Mesothelial cell of epicardium (in vitro differentiated cells): ENCODE results near the gene NUBPL. TPM values are rescaled to one million over a fixed set of nuclear protein-coding genes. Genes with fewer than 3 reads are reported as not detected.

Experiments used
- DNase-seq, 2 experiments: peaks; one replicate each; pipeline ENCODE4 v3.0.0; 2021; ENCODE audit warnings: low spot score in 2 of 2; ENCODE audit not compliant: unreplicated experiment in 2 of 2
- H3K27ac Mint-ChIP-seq: 2 replicates; pipeline ENCODE4 v1.8.0; 2021; ENCODE audit warnings: mixed read lengths
- H3K27me3 Mint-ChIP-seq: 2 replicates; pipeline ENCODE4 v1.8.0; 2021; ENCODE audit warnings: low read depth, mixed read lengths
- H3K36me3 Mint-ChIP-seq: 2 replicates; pipeline ENCODE4 v1.8.0; 2021; ENCODE audit warnings: mixed read lengths
- H3K4me1 Mint-ChIP-seq: 2 replicates; pipeline ENCODE4 v1.8.0; 2021; ENCODE audit warnings: mixed read lengths
- H3K4me3 Mint-ChIP-seq: 2 replicates; pipeline ENCODE4 v1.8.0; 2021; ENCODE audit warnings: mild to moderate bottlenecking, moderate library complexity, mixed read lengths
- H3K9me3 Mint-ChIP-seq: 2 replicates; pipeline ENCODE4 v1.8.0; 2021; ENCODE audit warnings: mixed read lengths
- total RNA-seq: library from RNA; stranded (reverse); gene quantifications from 3 replicates; pipeline ENCODE4 v1.2.1, GENCODE V29; 2021
- TF ChIP-seq, protein P1 (sequence below): fragments of 200-600 bp; sonication (generic); IDR thresholded peaks from one replicate; pipeline ENCODE4 v1.5.0; 2021; ENCODE audit warnings: antibody characterized with exemption; ENCODE audit not compliant: unreplicated experiment

The NUBPL gene
- total RNA-seq, 1 donor from 2014 or later: 19.7 TPM

DNA sequence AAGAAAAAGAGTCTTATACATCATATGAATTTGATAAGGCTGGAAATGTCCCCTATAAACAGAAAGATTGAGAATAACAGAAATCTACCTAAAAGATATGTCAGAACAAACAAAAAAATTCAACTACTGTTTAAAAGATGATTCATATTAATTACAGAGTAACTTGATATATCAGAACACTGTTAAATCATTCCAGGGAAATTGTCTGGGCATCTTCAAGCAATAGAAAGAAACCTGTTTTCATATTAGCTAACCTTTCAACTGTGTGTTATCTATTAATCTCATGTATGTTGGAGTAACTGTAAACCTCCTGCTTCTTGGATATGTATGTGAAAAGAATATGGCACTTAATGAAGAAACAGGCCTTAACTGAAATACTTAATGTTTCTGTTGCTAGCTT is 96.7 kb downstream of the NUBPL start:
- TF ChIP-seq, protein P1, sequence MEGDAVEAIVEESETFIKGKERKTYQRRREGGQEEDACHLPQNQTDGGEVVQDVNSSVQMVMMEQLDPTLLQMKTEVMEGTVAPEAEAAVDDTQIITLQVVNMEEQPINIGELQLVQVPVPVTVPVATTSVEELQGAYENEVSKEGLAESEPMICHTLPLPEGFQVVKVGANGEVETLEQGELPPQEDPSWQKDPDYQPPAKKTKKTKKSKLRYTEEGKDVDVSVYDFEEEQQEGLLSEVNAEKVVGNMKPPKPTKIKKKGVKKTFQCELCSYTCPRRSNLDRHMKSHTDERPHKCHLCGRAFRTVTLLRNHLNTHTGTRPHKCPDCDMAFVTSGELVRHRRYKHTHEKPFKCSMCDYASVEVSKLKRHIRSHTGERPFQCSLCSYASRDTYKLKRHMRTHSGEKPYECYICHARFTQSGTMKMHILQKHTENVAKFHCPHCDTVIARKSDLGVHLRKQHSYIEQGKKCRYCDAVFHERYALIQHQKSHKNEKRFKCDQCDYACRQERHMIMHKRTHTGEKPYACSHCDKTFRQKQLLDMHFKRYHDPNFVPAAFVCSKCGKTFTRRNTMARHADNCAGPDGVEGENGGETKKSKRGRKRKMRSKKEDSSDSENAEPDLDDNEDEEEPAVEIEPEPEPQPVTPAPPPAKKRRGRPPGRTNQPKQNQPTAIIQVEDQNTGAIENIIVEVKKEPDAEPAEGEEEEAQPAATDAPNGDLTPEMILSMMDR: no peak
- Mint-ChIP-seq H3K27ac (peak overlapping the region; percentile 68), H3K27me3 (no peaks in the 10 kb centered on the region), H3K4me1 (peaks cover 9% of the 10 kb centered on the region), H3K4me3 (no peak overlapping the region), H3K36me3 (peaks cover 33% of the 10 kb centered on the region), H3K9me3 (peaks cover 28% of the 10 kb centered on the region)
- no peak for DNase-seq

DNA sequence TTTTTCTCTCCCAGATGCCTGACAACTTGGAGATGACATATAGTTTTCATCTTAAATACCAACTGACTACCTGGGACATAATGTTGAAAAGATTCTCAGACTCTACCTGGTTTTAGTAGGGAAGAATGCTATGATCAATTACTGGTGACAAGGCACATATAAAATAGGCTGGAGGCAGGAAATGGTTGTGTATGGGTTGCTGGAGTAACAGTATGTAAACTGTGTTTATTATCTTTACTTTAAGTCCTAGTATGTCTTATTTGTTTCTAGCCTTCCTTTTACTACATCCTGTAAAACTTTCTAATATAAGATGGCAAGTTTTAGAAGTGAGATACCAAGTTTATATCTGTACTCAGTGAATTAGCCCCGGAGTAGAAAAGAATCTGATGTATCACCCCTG is 98.1 kb downstream of the NUBPL start:
- H3K27me3 Mint-ChIP-seq: no peaks in the 10 kb centered on the region
- peaks cover 9% of the 10 kb centered on the region for H3K4me1 Mint-ChIP-seq
- TF ChIP-seq, protein P1: no peak
- no peak overlapping the region for H3K4me3 Mint-ChIP-seq
- peaks cover 31% of the 10 kb centered on the region for H3K9me3 Mint-ChIP-seq
- DNase-seq: no peak
- peaks cover 34% of the 10 kb centered on the region for H3K36me3 Mint-ChIP-seq
- no peak overlapping the region for H3K27ac Mint-ChIP-seq

DNA sequence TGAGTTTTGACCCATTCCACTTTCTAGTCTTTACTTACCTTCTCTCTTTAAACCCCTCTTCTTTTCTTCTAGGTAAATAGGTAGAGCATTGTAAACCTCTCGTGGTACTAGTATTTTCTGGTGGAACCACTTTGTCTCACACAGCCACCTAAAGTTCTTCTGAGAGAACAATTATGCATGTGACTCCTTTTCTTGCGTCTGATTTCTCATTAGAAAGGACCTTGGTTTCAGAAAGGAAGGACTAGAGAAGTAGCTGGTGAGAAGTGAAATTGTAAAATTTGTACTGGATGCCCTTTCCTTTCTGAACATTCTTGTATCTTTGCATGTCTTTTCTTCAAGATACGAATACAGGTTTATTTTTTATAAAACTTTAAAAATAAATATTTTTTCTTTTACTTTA is 99.0 kb downstream of the NUBPL start:
- Mint-ChIP-seq H3K27ac (no peak overlapping the region), H3K36me3 (peaks cover 35% of the 10 kb centered on the region), H3K4me1 (peaks cover 9% of the 10 kb centered on the region), H3K27me3 (no peaks in the 10 kb centered on the region), H3K9me3 (peaks cover 36% of the 10 kb centered on the region), H3K4me3 (no peak overlapping the region)
- DNase-seq: no peak
- TF ChIP-seq, protein P1: no peak

DNA sequence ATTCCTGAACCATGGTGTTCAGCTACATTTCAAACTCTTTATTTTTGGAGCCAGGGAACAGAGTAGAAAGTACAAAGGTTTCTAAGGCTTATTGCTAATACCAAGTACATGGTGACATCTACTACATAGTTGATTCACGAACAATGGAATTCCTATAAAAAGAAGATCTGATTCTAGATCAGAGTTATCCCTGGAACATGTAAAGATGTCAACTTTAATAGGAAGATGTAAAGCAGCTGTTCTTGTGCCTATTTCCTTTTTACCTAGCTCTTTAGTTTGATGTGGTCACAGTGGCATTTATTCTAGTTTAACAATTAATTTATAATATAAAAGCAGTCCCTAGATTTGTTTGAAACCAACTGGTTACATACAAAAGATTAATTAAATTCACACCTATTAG is 99.5 kb downstream of the NUBPL start:
- peaks cover 40% of the 10 kb centered on the region for H3K9me3 Mint-ChIP-seq
- peaks cover 36% of the 10 kb centered on the region for H3K36me3 Mint-ChIP-seq
- H3K27ac Mint-ChIP-seq: no peak overlapping the region
- TF ChIP-seq, protein P1: no peak
- DNase-seq: no peak
- no peaks in the 10 kb centered on the region for H3K27me3 Mint-ChIP-seq
- no peak overlapping the region for H3K4me3 Mint-ChIP-seq
- peaks cover 9% of the 10 kb centered on the region for H3K4me1 Mint-ChIP-seq

DNA sequence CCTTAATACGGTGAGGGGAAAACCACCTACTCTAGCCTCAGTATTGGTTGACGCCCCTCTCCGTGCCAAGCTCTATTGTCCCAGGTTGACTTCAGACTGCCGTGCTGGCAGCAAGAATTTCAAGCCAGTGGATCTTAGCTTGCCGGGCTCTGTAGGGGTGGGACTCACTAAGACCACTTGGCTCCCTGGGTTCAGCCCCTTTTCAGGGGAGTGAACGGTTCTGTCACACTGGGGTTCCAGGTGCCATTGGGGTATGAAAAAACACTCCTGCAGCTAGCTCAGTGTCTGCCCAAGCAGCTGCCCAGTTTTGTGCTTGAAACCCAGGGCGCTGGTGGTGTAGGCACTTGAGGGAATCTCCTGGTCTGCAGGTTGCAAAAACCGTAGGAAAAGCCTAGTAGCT is 107.1 kb downstream of the NUBPL start:
- no peak for DNase-seq
- TF ChIP-seq, protein P1: no peak
- Mint-ChIP-seq H3K9me3 (peaks cover 64% of the 10 kb centered on the region), H3K27me3 (no peaks in the 10 kb centered on the region), H3K4me3 (no peak overlapping the region), H3K27ac (no peak overlapping the region), H3K4me1 (no peaks in the 10 kb centered on the region), H3K36me3 (peaks cover 50% of the 10 kb centered on the region)

DNA sequence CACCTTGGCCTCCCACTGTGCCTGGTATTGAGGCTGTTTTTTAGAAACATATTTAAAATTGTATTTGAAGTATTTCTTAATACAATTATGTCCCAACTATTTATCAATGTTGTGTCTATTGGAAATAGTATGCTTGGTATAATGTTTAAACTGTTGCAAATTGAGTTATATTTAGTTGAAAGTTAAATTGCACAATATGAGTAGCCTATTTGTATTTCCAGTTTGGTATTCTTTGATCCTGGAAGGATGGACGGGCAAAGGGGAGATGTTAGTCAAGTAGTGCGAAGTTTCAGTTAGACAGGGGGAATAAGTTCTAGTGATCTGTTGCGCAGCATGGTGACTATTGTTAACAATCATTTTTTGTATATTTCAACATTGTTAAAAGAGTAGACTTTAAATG is 111.5 kb downstream of the NUBPL start:
- H3K9me3 Mint-ChIP-seq: peaks cover 33% of the 10 kb centered on the region
- no peaks in the 10 kb centered on the region for H3K27me3 Mint-ChIP-seq
- H3K4me3 Mint-ChIP-seq: no peak overlapping the region
- DNase-seq: no peak
- peaks cover 23% of the 10 kb centered on the region for H3K36me3 Mint-ChIP-seq
- H3K27ac Mint-ChIP-seq: no peak overlapping the region
- H3K4me1 Mint-ChIP-seq: no peaks in the 10 kb centered on the region
- TF ChIP-seq, protein P1: no peak
